ENCODE measurements around the gene ASTN2.

ASTN2 gene

DNA sequence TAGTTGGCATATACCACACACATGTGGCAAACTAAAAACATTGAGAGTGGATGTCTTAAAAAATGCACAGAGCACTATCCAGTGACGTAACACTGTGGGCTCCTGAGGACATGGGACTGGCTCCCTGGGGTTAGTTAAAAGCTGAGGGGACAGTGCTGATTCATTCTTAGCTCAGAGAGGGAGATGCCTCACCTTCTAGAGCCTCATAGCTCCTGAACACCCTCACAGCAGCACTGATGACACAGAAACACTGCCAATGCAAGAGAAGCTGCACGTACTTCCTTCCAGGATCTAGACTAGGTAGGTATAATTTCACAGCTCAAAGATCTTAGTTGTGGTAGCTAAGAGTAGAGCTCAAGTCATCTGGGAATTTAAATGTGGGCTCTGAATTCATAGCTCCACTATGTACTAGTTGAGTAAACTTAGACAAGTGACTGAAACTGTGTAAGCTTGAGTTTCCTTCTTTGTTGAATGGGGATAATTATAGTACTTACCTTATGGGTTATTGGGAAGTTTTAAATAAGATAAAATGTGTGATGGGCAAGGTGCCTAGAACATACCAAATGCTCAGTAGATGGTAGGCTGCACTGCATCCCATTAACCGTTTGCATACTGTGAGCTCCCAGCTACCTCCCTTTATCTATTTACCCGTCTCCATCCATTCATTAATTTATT lies 279.9 kb downstream of the ASTN2 start:
- no peaks in the 10 kb centered on the region for H3K4me1 ChIP-seq (ENCODE audit: low read depth, poor library complexity, severe bottlenecking)
- H4K20me1 ChIP-seq (ENCODE audit: insufficient read depth), result no peaks in the 10 kb centered on the region
- no peaks in the 10 kb centered on the region for H3K36me3 ChIP-seq (ENCODE audit: insufficient read depth)
- no peak overlapping the region for H3K4me2 ChIP-seq
- no peak overlapping the region for H3K4me3 ChIP-seq (IDR thresholded peaks at IDR 0.05; ENCODE audit: insufficient read depth, low read depth, low read length)
- no peaks in the 10 kb centered on the region for H3K27me3 ChIP-seq (ENCODE audit: insufficient read depth, low read depth)
- H2AFZ ChIP-seq (ENCODE audit: low read depth), result no peak overlapping the region
- no peaks in the 10 kb centered on the region for H3K79me2 ChIP-seq (ENCODE audit: insufficient read depth, low read depth)
- no peak overlapping the region for H3K9ac ChIP-seq
- no peak for TF ChIP-seq CTCF (conservative IDR thresholded peaks at IDR 0.05; ENCODE audit: low read depth, low read length)
- no peak overlapping the region for H3K27ac ChIP-seq

GRCh38 chr9:117126871-117127270 lies 288.0 kb downstream of the ASTN2 start:
- Histone ChIP-seq H4K20me1 (ENCODE audit: insufficient read depth) (no peaks in the 10 kb centered on the region), H3K4me3 (IDR thresholded peaks at IDR 0.05; ENCODE audit: insufficient read depth, low read depth, low read length) (no peak overlapping the region), H3K4me2 (no peak overlapping the region), H3K36me3 (ENCODE audit: insufficient read depth) (no peaks in the 10 kb centered on the region), H2AFZ (ENCODE audit: low read depth) (no peak overlapping the region), H3K4me1 (ENCODE audit: low read depth, poor library complexity, severe bottlenecking) (no peaks in the 10 kb centered on the region), H3K9ac (no peak overlapping the region), H3K79me2 (ENCODE audit: insufficient read depth, low read depth) (no peaks in the 10 kb centered on the region), H3K27me3 (ENCODE audit: insufficient read depth, low read depth) (no peaks in the 10 kb centered on the region), H3K27ac (no peak overlapping the region)
- no peak for TF ChIP-seq CTCF (conservative IDR thresholded peaks at IDR 0.05; ENCODE audit: low read depth, low read length)

GRCh38 chr9:117125531-117125930 lies 289.3 kb downstream of the ASTN2 start:
- no peak for TF ChIP-seq CTCF (conservative IDR thresholded peaks at IDR 0.05; ENCODE audit: low read depth, low read length)
- H3K4me2 ChIP-seq, result no peak overlapping the region
- no peaks in the 10 kb centered on the region for H3K4me1 ChIP-seq (ENCODE audit: low read depth, poor library complexity, severe bottlenecking)
- no peak overlapping the region for H3K27ac ChIP-seq
- no peaks in the 10 kb centered on the region for H3K27me3 ChIP-seq (ENCODE audit: insufficient read depth, low read depth)
- H2AFZ ChIP-seq (ENCODE audit: low read depth), result no peak overlapping the region
- no peak overlapping the region for H3K9ac ChIP-seq
- H4K20me1 ChIP-seq (ENCODE audit: insufficient read depth), result no peaks in the 10 kb centered on the region
- H3K79me2 ChIP-seq (ENCODE audit: insufficient read depth, low read depth), result no peaks in the 10 kb centered on the region
- H3K36me3 ChIP-seq (ENCODE audit: insufficient read depth), result no peaks in the 10 kb centered on the region
- no peak overlapping the region for H3K4me3 ChIP-seq (IDR thresholded peaks at IDR 0.05; ENCODE audit: insufficient read depth, low read depth, low read length)

DNA sequence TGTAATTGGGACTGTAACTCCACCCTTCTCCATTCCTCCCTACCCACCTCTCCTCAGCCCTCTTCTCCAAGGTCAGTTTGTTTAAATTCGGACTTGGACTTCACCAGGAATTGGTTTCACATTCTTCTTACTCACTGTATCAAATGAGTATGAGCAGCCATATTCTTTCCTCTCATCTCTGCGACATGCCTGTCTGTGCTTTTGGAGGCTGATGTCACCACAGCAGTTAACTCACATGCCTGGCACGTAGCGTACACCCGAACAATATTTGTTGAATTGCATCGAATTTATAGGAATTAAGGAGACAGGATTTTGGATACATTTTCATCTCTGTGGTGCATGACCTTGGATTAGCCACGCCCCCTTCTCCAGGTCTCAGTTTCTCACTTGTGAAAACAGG lies 291.1 kb downstream of the ASTN2 start:
- Histone ChIP-seq H3K4me2 (no peak overlapping the region), H3K9ac (no peak overlapping the region), H3K27ac (no peak overlapping the region), H3K4me3 (IDR thresholded peaks at IDR 0.05; ENCODE audit: insufficient read depth, low read depth, low read length) (no peak overlapping the region), H3K79me2 (ENCODE audit: insufficient read depth, low read depth) (no peaks in the 10 kb centered on the region), H3K36me3 (ENCODE audit: insufficient read depth) (no peaks in the 10 kb centered on the region), H2AFZ (ENCODE audit: low read depth) (no peak overlapping the region), H3K4me1 (ENCODE audit: low read depth, poor library complexity, severe bottlenecking) (no peaks in the 10 kb centered on the region), H3K27me3 (ENCODE audit: insufficient read depth, low read depth) (no peaks in the 10 kb centered on the region), H4K20me1 (ENCODE audit: insufficient read depth) (no peaks in the 10 kb centered on the region)
- no peak for TF ChIP-seq CTCF (conservative IDR thresholded peaks at IDR 0.05; ENCODE audit: low read depth, low read length)
